GM21825 (cell line): ENCODE data around the gene MT1M.
"Not testable (repeated sequence)": the region's sequence is repeated elsewhere in the genome, so short reads cannot be mapped to it uniquely, and the experiment has no call there.

Experiments
- ATAC-seq: cut with Tn5 transposase; IDR thresholded peaks from one replicate; pipeline ENCODE4 v1.9.1; 2021; ENCODE audit warnings: mild to moderate bottlenecking, moderate library complexity; ENCODE audit not compliant: unreplicated experiment

Gene MT1M

GRCh38 chr16:56632156-56632847 lies at the start of gene MT1M:
TSS of gene MT1M (plus strand) at chr16:56632659. CDS start at chr16:56632732, 73 bp downstream.
- no peak for ATAC-seq

DNA sequence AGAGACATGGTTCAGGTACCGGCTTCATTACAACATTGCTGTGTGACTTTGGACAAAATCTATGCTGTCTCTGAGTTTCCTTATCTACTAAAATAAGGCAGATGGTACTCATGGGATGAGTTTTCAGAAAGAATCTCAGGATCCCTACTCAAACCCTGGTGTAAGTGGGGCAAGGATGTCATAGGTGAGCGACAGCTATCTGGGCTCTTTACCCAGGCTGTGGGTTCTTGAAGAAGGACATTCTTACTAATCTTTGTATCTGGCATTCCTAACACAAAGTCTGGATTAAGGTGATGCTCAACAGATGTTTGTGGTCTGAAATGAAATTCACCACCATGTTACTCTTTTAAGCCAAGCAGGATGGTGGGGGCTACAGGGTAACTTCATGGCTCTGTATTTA lies 49.5 kb upstream of the MT1M start:
- not testable (repeated sequence) for ATAC-seq

DNA sequence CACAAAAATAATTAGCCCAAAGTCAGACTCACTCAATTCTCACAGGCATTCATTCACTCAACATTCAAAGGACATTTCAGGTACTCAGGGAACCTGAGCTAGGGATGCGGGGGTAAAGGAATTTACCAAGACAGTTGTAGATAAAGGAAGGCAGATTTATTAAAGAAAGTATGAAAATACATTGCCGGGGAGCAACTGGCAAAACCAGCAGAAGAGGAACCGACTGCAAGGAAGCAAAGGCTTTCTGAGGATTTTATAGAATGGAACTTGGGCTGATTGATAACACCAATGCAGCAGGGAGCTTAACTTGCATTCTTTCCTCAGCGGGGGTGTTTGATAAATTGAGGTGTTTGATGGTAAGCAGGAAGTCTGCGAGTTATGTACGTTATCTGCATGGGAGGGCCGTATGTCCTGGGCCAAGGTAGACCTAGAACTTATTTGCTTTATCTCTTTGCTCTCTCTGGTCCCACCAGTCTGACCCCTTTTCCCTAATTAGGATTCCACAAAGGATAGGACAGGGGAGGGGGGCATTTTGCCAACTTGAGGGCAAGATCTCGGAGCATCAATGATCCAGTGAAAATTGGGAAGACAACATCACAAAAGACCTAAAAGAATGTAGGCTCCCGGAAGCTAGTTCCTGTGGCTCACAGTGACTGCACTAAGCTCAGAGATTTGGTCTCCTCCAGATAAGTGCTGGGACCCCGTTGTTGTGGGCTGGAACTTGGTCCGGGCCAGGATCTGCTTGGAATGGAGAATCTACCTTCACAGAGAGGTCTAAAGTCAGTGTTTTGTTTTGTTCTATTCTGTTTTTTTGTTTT lies 48.9 kb upstream of the MT1M start:
- ATAC-seq: no peak

- no peak for ATAC-seq
These were observed 48.2 kb upstream of the MT1M start for GRCh38 chr16:56584276-56584675.

- ATAC-seq: no peak
These were observed 43.7 kb upstream of the MT1M start for GRCh38 chr16:56588781-56589140.

DNA sequence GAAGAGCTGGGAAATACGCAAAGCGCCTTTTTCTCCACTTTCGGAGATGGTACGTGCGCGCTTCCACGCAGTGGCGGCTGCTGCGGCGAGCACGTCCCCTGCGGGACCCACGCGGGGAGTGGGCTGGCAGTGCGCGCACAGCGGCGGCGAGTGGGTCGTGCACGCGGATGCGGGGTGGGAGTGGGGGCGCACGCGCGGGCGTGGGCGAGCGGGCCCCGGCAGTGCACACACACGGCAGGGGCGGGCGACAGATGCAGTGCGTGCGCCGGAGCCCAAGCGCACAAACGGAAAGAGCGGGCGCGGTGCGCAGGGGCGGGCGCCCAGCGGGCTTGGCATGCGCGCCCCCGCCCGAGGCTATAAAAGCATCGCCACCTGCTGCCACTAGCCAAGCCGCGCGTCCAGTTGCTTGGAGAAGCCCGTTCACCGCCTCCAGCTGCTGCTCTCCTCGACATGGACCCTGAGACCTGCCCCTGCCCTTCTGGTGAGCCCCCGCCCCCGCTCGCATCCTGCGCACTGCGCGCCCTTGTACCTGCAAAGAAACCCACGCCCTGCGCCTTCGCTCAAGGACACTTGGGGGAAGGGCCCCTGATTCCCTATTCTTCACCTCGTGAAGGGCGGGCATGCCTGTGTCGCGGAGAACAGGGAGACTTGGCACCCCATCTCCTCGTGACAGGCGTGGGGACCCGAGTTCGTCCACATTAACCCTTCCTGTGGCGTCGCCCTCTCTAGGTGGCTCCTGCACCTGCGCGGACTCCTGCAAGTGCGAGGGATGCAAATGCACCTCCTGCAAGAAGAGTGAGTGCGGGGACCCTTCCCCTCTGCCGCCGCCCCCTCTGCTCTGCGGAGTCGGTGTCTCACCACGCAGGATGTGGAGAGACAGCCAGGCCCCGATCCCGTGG lies 43.1 kb upstream of the MT1M start, which contains the start of gene MT3:
TSS of gene MT3 (plus strand) at position 388 of the 899 bp plus-strand sequence. CDS start at position 451, 63 bp downstream.
- no peak for ATAC-seq

- ATAC-seq: no peak
These were observed 40.9 kb upstream of the MT1M start for GRCh38 chr16:56591377-56592060.

DNA sequence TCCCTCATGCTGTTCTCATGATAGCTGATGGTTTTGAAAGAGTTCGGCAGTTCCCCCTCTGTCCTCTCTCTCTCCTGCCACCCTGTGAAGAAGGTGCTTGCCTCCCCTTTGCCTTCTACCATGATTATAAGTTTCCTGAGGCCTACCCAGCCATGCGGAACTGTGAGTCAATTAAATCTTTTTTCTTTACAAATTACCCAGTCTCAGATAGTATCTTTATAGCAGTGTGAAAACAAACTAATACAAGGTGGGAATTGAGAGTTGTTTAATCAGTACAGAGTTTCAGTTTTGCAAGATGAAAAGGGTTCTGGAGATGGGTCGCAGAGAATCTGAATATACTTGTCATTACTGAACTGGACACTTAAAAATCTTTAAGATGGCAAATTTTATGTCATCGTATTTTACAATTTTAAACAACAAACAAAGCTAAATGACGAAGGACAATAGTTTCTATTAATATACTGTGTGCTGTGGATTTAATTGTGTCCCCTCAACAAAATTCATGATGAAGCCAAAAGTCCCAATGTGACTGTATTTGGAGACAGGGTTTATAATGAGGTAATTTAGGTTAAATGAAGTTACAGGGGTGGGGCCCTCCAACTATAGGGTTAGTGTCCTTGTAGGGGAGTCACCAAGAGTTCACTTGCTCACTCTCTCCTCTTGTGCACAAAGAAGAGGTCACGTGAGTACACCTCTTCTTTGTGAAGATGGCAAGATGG lies 38.7 kb upstream of the MT1M start:
- no peak for ATAC-seq

DNA sequence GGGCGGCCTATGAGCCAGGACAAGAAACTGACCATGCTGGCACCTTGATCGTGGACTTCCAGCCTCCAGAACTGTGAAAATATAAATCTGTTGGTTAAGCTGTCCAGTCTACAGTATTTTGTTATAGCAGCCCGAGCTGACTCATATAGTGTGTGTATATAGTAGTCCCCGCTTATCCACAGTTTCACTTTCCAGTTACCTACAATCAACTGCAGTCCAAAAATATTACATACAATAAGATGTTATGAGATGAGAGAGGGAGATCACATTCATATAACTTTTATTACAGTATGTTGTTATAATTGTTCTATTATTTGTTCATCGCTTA lies 38.2 kb upstream of the MT1M start:
- ATAC-seq: no peak

DNA sequence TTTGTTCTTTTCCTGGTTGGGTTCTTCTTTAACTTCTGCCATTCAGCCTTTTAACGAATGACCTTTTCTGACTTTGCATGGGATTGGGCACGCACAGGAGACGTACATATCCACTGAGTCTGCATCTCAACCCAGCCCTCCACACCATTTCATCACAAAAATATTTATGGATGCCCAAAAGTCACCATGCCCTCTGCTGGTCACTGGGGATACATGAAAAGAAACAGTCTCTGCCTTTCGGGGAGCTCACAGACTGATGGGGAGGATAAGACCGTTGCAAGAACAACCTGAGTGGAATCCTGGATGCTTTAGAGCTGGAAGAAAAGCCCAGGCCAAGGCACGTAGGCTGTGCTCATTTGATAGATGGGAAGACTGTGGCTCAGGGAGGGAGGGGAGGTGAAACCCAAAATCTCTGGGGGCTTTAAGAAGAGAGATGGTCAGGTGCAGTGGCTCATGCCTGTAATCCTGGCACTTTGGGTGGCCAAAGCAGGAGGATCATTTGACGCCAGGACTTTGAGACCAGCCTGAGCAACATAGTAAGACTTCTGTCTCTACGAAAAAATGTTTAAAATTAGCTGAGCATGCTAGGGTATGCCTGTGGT lies 32.0 kb upstream of the MT1M start:
- no peak for ATAC-seq

GRCh38 chr16:56601325-56601724 lies 31.1 kb upstream of the MT1M start:
- no peak for ATAC-seq

DNA sequence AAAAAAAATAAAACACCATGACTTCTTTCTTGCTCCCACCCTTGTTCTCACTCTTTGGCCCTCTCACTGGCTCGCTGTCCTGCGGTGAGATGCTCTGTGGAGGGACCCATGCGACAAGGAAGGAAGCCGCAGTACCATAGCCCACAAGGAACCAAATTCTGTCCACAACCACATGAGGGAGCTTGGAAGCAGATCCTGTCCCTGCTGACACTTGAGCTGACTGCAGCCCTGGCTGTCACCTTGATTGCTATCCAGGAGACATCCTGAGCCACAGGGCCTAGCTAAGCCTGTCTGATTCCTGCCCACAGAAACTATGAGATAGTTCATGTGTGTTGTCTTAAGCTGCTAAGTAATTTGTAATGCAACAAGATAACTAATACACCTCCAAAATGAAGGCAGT lies 28.9 kb upstream of the MT1M start:
- no peak for ATAC-seq

- no peak for ATAC-seq
These were observed 27.5 kb upstream of the MT1M start for GRCh38 chr16:56604966-56605365.

GRCh38 chr16:56605475-56605874 lies 27.0 kb upstream of the MT1M start:
- no peak for ATAC-seq

GRCh38 chr16:56606071-56606475 lies 26.4 kb upstream of the MT1M start:
- no peak for ATAC-seq

GRCh38 chr16:56606476-56607108 lies 25.9 kb upstream of the MT1M start:
- no peak for ATAC-seq

DNA sequence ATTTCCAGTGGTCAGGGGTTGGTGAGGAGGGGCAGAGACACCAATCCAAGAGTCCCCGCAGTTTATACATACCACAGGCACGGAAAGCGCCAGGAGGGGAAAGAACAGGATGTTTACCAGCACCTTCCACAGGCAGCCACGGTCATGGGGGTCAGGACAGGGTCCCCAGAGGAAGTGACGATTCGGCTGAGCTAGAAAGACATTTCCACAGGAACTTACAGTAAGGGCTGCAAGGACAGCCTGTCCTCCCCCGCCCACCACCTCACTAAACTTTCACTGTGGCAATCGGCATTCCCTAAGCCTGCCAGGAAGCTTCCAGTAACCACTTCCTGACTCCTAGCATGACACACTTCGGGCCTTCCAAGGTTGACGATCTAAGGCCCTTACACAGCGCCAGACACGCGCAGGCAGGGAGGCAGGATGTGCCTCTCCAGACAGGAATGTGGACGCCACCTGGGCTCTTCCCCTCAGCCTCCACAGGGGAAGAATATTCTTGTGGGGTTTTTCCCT lies 25.3 kb upstream of the MT1M start:
- no peak for ATAC-seq

GRCh38 chr16:56607675-56608042 lies 24.8 kb upstream of the MT1M start:
- ATAC-seq: no peak
